22Rv1 (cell line): Measurements from ENCODE around the gene PRKCE.

ENCODE experiments used
- H3K27ac ChIP-seq: fragments of 450-650 bp; 2 replicates; pipeline ENCODE4 v1.5.1; 2017
- CTCF ChIP-seq: fragments of 450-650 bp; IDR thresholded peaks from 2 replicates; pipeline ENCODE4 v1.5.1; 2017; ENCODE audit warnings: mild to moderate bottlenecking
- ZFX ChIP-seq: fragments of 450-650 bp; IDR thresholded peaks from 2 replicates; pipeline ENCODE4 v1.6.1; 2017; ENCODE audit warnings: antibody characterized with exemption, borderline replicate concordance

The PRKCE gene

GRCh38 chr2:45837812-45838341 is 186.4 kb downstream of the PRKCE start:
- H3K27ac ChIP-seq = no peak overlapping the region

GRCh38 chr2:45839508-45840251 is 188.2 kb downstream of the PRKCE start:
- H3K27ac ChIP-seq = no peak overlapping the region
- TF ChIP-seq CTCF (no peak), ZFX (no peak)

More at GRCh38 chr2:45837812-45838341, 186.4 kb downstream of the PRKCE start:
- TF ChIP-seq ZFX = no peak
- no peak for TF ChIP-seq CTCF

- TF ChIP-seq ZFX (no peak), CTCF (no peak)
- no peak overlapping the region for H3K27ac ChIP-seq
Measured at GRCh38 chr2:45840481-45840880, 189.0 kb downstream of the PRKCE start.

GRCh38 chr2:45841752-45842407 is 190.4 kb downstream of the PRKCE start:
- H3K27ac ChIP-seq = no peak overlapping the region
- TF ChIP-seq CTCF (no peak), ZFX (no peak)

- no peak for TF ChIP-seq ZFX
- TF ChIP-seq CTCF = no peak
- H3K27ac ChIP-seq = no peak overlapping the region
Measured at GRCh38 chr2:45843136-45843535, 191.7 kb downstream of the PRKCE start.

GRCh38 chr2:45844796-45845457 is 193.5 kb downstream of the PRKCE start:
- TF ChIP-seq ZFX = no peak
- no peak for TF ChIP-seq CTCF
- H3K27ac ChIP-seq = no peak overlapping the region
